IMR-90 (cell line): ENCODE data around the gene METRNL. TPM values are rescaled to one million over a fixed set of nuclear protein-coding genes. Genes with fewer than 3 reads are reported as not detected.
"Not testable (repeated sequence)": the region's sequence is repeated elsewhere in the genome, so short reads cannot be mapped to it uniquely, and the experiment has no call there.

ENCODE experiments used
- ATAC-seq: fragments of 200-7000 bp; cut with Tn5 transposase; 2 replicates; pipeline ENCODE4 v1.9.1; 2020; ENCODE audit warnings: low read depth, mild to moderate bottlenecking, moderate library complexity
- BruUV-seq: library from RNA; stranded (reverse); fragments of 400-500 nt; replicated peaks from 2 replicates; lab custom pipeline; 2021; lab: Mats Ljungman, UMichigan
- CTCF ChIA-PET: fragments of 300-600 bp; formaldehyde crosslinking; extraction: SDS; loops from one replicate; lab custom pipeline; 2021; ENCODE audit warnings: antibody characterized with exemption; lab: Yijun Ruan, JAX
- POLR2A ChIA-PET: fragments of 300-600 bp; sonication (Branson Sonifier 250); formaldehyde crosslinking; loops from one replicate; lab custom pipeline; 2022; ENCODE audit warnings: antibody characterized with exemption; ENCODE audit not compliant: unreplicated experiment; lab: Charles Lee
- DNase-seq: peaks from one replicate; pipeline ENCODE4 v3.0.0; 2013
- H2AFZ ChIP-seq: replicated peaks from 2 replicates; pipeline ENCODE3; 2013; ENCODE audit warnings: low read length, mild to moderate bottlenecking; ENCODE audit not compliant: poor library complexity
- H2AK5ac ChIP-seq: 2 replicates; pipeline ENCODE4 v1.6.1; 2013; ENCODE audit warnings: low read depth, low read length, inconsistent platforms
- H2AK9ac ChIP-seq: replicated peaks from 2 replicates; pipeline ENCODE3; 2013; ENCODE audit warnings: mild to moderate bottlenecking, low read depth, low read length, moderate library complexity; ENCODE audit not compliant: poor library complexity
- H2BK120ac ChIP-seq: 2 replicates; pipeline ENCODE4 v1.6.1; 2013; ENCODE audit warnings: low read depth, low read length, inconsistent platforms
- H2BK15ac ChIP-seq: 3 replicates; pipeline ENCODE4 v1.6.1; 2013; ENCODE audit warnings: low read depth, low read length, inconsistent platforms
- H2BK20ac ChIP-seq: 2 replicates; pipeline ENCODE4 v1.6.1; 2013; ENCODE audit warnings: low read depth, mild to moderate bottlenecking, inconsistent platforms, low read length, moderate library complexity
- H2BK5ac ChIP-seq: 2 replicates; pipeline ENCODE4 v1.6.1; 2013; ENCODE audit warnings: mild to moderate bottlenecking, low read depth, low read length, inconsistent platforms; ENCODE audit not compliant: poor library complexity, severe bottlenecking
- H3K14ac ChIP-seq: replicated peaks from 2 replicates; pipeline ENCODE4 v1.6.1; 2013; ENCODE audit warnings: low read depth, low read length, inconsistent platforms
- H3K18ac ChIP-seq: 2 replicates; pipeline ENCODE4 v1.6.1; 2013; ENCODE audit warnings: low read depth, low read length, control low read depth
- H3K23ac ChIP-seq: 2 replicates; pipeline ENCODE4 v1.6.1; 2013; ENCODE audit warnings: low read depth, low read length, inconsistent platforms
- H3K27ac ChIP-seq: 2 replicates; pipeline ENCODE4 v1.5.1; 2013; ENCODE audit warnings: mild to moderate bottlenecking, control low read depth, low read length; ENCODE audit not compliant: insufficient read depth
- H3K27me3 ChIP-seq: 2 replicates; pipeline ENCODE4 v1.6.1; 2013; ENCODE audit warnings: low read length; ENCODE audit not compliant: control insufficient read depth, insufficient read depth
- H3K36me3 ChIP-seq: 2 replicates; pipeline ENCODE4 v1.6.1; 2013; ENCODE audit warnings: low read length, mixed read lengths; ENCODE audit not compliant: control insufficient read depth, insufficient read depth
- H3K4ac ChIP-seq: 2 replicates; pipeline ENCODE4 v1.6.1; 2013; ENCODE audit warnings: low read depth, low read length, inconsistent platforms
- H3K4me1 ChIP-seq: 2 replicates; pipeline ENCODE4 v1.6.1; 2013; ENCODE audit warnings: low read length, mixed read lengths; ENCODE audit not compliant: control insufficient read depth, insufficient read depth
- H3K4me2 ChIP-seq: 2 replicates; pipeline ENCODE4 v1.6.1; 2013; ENCODE audit warnings: low read depth, mild to moderate bottlenecking, control low read depth, low read length, moderate library complexity
- H3K4me3 ChIP-seq: 2 replicates; pipeline ENCODE4 v1.5.1; 2013; ENCODE audit warnings: low read depth, mild to moderate bottlenecking, control low read depth, low read length, moderate library complexity; ENCODE audit not compliant: insufficient read depth
- H3K56ac ChIP-seq: 2 replicates; pipeline ENCODE4 v1.6.1; 2013; ENCODE audit warnings: low read length, inconsistent platforms; ENCODE audit not compliant: insufficient read depth; ENCODE audit errors: extremely low read depth
- H3K79me1 ChIP-seq, 2 experiments: 2 replicates each; pipeline ENCODE4 v1.6.1; 2013; ENCODE audit warnings: low read length in 2 of 2, inconsistent platforms in 1 of 2, low read depth in 1 of 2
- H3K9ac ChIP-seq: 2 replicates; pipeline ENCODE4 v1.6.1; 2013; ENCODE audit warnings: low read depth, low read length, control low read depth
- H3K9me1 ChIP-seq: 2 replicates; pipeline ENCODE4 v1.6.1; 2013; ENCODE audit warnings: low read length, inconsistent platforms; ENCODE audit not compliant: insufficient read depth
- H3K9me3 ChIP-seq: 2 replicates; pipeline ENCODE4 v1.6.1; 2013; ENCODE audit warnings: low read length; ENCODE audit not compliant: control insufficient read depth, insufficient read depth
- H4K20me1 ChIP-seq: 2 replicates; pipeline ENCODE4 v1.6.1; 2013; ENCODE audit warnings: low read length, inconsistent platforms; ENCODE audit not compliant: insufficient read depth
- H4K5ac ChIP-seq: 2 replicates; pipeline ENCODE4 v1.6.1; 2013; ENCODE audit warnings: mild to moderate bottlenecking, low read depth, low read length, control low read depth
- H4K8ac ChIP-seq, 2 experiments: 2 replicates each; pipeline ENCODE4 v1.6.1; 2013; ENCODE audit warnings: low read depth in 2 of 2, low read length in 2 of 2, control low read depth in 1 of 2, inconsistent platforms in 1 of 2
- H4K91ac ChIP-seq: 2 replicates; pipeline ENCODE4 v1.6.1; 2013; ENCODE audit warnings: low read depth, low read length, inconsistent platforms; ENCODE audit not compliant: insufficient read depth
- BHLHE40 ChIP-seq: fragments of 150-350 bp; IDR thresholded peaks from 2 replicates; pipeline ENCODE4 v1.6.1; 2016; ENCODE audit warnings: mild to moderate bottlenecking, low read depth, low read length
- CEBPB ChIP-seq: IDR thresholded peaks from 2 replicates; pipeline ENCODE4 v1.6.1; 2012; ENCODE audit warnings: low read depth, low read length, improper control_type of control experiment
- CHD1 ChIP-seq: IDR thresholded peaks from 2 replicates; pipeline ENCODE4 v1.6.1; 2012; ENCODE audit warnings: low read depth, low read length, improper control_type of control experiment
- NFE2L2 ChIP-seq: fragments of 150-350 bp; IDR thresholded peaks from 2 replicates; pipeline ENCODE4 v1.6.1; 2016; ENCODE audit warnings: low read depth, mild to moderate bottlenecking, low read length
- RAD21 ChIP-seq: IDR thresholded peaks from 2 replicates; pipeline ENCODE4 v1.6.1; 2012; ENCODE audit warnings: low read length, improper control_type of control experiment
- RCOR1 ChIP-seq: IDR thresholded peaks from 2 replicates; pipeline ENCODE4 v1.6.1; 2012; ENCODE audit warnings: mild to moderate bottlenecking, low read length, improper control_type of control experiment; ENCODE audit not compliant: insufficient replicate concordance
- WGBS, 2 experiments: methylation state at CpG; one replicate each; pipeline versions ENCODE4 v1.1.5 to v1.1.7; 2013; ENCODE audit warnings: missing lambda C conversion rate in 2 of 2; ENCODE audit not compliant: insufficient read length in 1 of 2; ENCODE audit errors: extremely low coverage in 2 of 2; 5-methylcytosine and 5-hydroxymethylcytosine counted together
- dilution Hi-C: fragments of 300-500 bp; cut with HindIII; formaldehyde crosslinking; loops from one replicate; pipeline ENCODE4 v1.14.3; 2018; ENCODE audit warnings: low sequenced_read_pairs; ENCODE audit not compliant: unreplicated experiment
- in situ Hi-C: fragments of 300-500 bp; cut with MboI; formaldehyde crosslinking; loops from 3 replicates; pipeline ENCODE4 v1.14.3; 2019; ENCODE audit warnings: low sequenced_read_pairs, inconsistent platforms, mixed read lengths
- intact Hi-C: fragments of 100-400 bp; cut with micrococcal nuclease; formaldehyde crosslinking; loops from 2 replicates; pipeline ENCODE4 v1.10.0; 2022
- polyA plus RNA-seq, 3 experiments: library from polyadenylated mRNA; depleted of rRNA; stranded (reverse); fragments of >200 nt; gene quantifications; 2 replicates each; pipeline ENCODE4 v1.2.3, GENCODE V29; 2012; ENCODE audit warnings: low replicate concordance in 1 of 3
- total RNA-seq: library from RNA; depleted of rRNA; stranded (reverse); fragments of >200 nt; gene quantifications from 2 replicates; pipeline ENCODE4 v1.2.3, GENCODE V29; 2012

The METRNL gene
- total and polyA plus RNA-seq, 2 of the 4 experiments (the other 2 are of a cell fraction): 17.9 to 48.2 TPM

- H2BK15ac ChIP-seq: no peak overlapping the region
- no peak overlapping the region for H3K4me3 ChIP-seq
- no peak overlapping the region for H4K8ac ChIP-seq
- no peaks in the 10 kb centered on the region for H3K4me1 ChIP-seq
- no peak overlapping the region for H2BK120ac ChIP-seq
- no peak overlapping the region for H2BK5ac ChIP-seq
- dilution Hi-C loops: no loop called here
- no peaks in the 10 kb centered on the region for H4K20me1 ChIP-seq
- H2AFZ ChIP-seq: no peak overlapping the region
- H3K4me2 ChIP-seq: no peak overlapping the region
- peaks cover 27% of the 10 kb centered on the region for H3K27me3 ChIP-seq
- no peak overlapping the region for H2BK20ac ChIP-seq
- H3K4ac ChIP-seq: no peak overlapping the region
- ATAC-seq (no peak), DNase-seq (no peak)
- no peak overlapping the region for H4K5ac ChIP-seq
- TF ChIP-seq RAD21 (no peak), CEBPB (no peak), CHD1 (no peak), NFE2L2 (no peak), BHLHE40 (no peak), RCOR1 (no peak)
- no peak overlapping the region for H2AK9ac ChIP-seq
- H3K23ac ChIP-seq: no peak overlapping the region
- in situ Hi-C loops: no loop called here
- no peaks in the 10 kb centered on the region for H3K79me1 ChIP-seq
- BruUV-seq: no TSS peak
- intact Hi-C loops: no loop called here
- H3K9me3 ChIP-seq: no peaks in the 10 kb centered on the region
- WGBS, 2 experiments: 53% methylated on average over 8 of the region's 25 CpGs; no CpG with 5 or more reads in 1 of the 2 experiments
- no peaks in the 10 kb centered on the region for H3K36me3 ChIP-seq
- H3K27ac ChIP-seq: no peak overlapping the region
- no peak overlapping the region for H3K14ac ChIP-seq
- no peak overlapping the region for H3K56ac ChIP-seq
- no peak overlapping the region for H2AK5ac ChIP-seq
- no peaks in the 10 kb centered on the region for H3K9me1 ChIP-seq
- H3K18ac ChIP-seq: no peak overlapping the region
- POLR2A ChIA-PET: no interaction called here
- no peak overlapping the region for H3K9ac ChIP-seq
- H4K91ac ChIP-seq: no peak overlapping the region
- CTCF ChIA-PET: no interaction called here
These were observed 40.8 kb downstream of the METRNL start for GRCh38 chr17:83119987-83120864.

GRCh38 chr17:83121473-83121872 lies 42.1 kb downstream of the METRNL start:
- H2AFZ ChIP-seq, H2AK5ac ChIP-seq, H4K8ac ChIP-seq, H4K91ac ChIP-seq, H3K4me1 ChIP-seq, H3K18ac ChIP-seq, H2BK20ac ChIP-seq, H3K36me3 ChIP-seq, H3K14ac ChIP-seq, H3K9me1 ChIP-seq, POLR2A ChIA-PET, dilution Hi-C loops, H2AK9ac ChIP-seq, H2BK15ac ChIP-seq, H3K79me1 ChIP-seq, DNase-seq, H3K4ac ChIP-seq, H3K4me3 ChIP-seq, H3K9me3 ChIP-seq, H3K4me2 ChIP-seq, H3K9ac ChIP-seq, H2BK120ac ChIP-seq, H4K5ac ChIP-seq, H3K56ac ChIP-seq, CTCF ChIA-PET, intact Hi-C loops, ATAC-seq, in situ Hi-C loops, H2BK5ac ChIP-seq, BruUV-seq, H3K23ac ChIP-seq, H3K27ac ChIP-seq, H4K20me1 ChIP-seq: not testable (repeated sequence)
- WGBS, 2 experiments: no CpG with 5 or more reads among the region's 12 CpGs
- H3K27me3 ChIP-seq: peaks cover 34% of the 10 kb centered on the region
